GM21737 (cell line): ENCODE data around the gene ATXN3L.

Source experiments
- ATAC-seq: cut with Tn5 transposase; IDR thresholded peaks from one replicate; pipeline ENCODE4 v1.9.1; 2021; ENCODE audit warnings: mild to moderate bottlenecking, moderate library complexity; ENCODE audit not compliant: unreplicated experiment

The ATXN3L gene

DNA sequence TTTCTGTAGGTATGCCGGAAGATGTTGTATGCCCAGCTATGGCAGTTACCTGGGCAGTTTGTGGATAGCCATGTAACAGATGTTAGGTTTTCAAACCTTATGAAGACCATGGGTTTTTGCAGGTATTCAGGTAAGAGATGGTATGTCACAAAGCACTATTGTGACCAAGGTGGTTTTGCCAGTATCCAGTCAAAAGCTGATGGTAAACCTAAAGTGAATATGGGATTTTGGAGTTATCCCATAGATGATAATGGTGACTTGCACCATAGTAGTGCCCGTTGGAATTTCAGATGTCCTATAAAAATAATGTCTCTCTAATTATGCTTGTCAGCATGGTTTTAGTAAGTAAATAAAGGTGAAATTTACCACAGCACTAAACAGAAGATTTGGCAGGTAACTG lies at the start of gene ATXN3L:
Gene ATXN3L, minus strand, starts transcription at position 101 of the 400 bp plus-strand sequence. CDS start 119 bp downstream, outside the sequence.
- no peak for ATAC-seq

DNA sequence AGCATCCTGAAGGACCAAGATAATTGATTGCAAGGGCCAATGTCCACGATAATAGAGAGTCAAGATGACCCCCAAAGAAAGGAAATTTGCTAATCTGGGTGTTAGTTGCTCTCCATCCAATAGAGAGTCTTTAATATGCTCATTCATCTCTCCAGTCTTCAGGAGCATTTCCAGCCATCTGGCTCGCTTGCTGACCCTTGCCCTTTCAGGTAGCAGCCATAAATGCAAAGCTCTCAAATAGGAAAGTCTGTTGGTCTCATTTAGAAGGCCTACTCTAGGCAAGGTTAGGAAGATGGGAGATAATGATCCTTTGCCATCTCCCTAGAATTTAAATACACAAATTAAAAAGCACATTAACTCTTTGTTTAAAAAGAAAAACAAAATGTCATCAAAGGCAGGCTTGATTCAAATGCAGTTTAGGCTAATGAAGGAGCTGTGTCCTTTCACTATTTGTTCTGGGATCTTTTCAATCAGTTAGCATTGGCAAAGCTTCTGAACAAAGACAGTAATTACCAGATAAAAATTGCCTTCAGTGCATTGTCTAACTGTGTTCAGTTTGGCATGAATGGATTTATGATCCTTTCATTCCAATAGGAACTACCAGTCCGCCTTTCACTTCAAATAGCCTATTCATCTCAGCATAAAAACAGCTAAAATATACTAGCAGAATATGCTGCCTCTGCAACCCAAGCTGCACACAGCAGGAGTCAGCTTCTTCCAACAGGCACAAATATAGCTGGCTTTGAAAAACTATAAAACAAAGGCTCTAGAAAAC lies 49.6 kb upstream of the ATXN3L start:
- no peak for ATAC-seq

DNA sequence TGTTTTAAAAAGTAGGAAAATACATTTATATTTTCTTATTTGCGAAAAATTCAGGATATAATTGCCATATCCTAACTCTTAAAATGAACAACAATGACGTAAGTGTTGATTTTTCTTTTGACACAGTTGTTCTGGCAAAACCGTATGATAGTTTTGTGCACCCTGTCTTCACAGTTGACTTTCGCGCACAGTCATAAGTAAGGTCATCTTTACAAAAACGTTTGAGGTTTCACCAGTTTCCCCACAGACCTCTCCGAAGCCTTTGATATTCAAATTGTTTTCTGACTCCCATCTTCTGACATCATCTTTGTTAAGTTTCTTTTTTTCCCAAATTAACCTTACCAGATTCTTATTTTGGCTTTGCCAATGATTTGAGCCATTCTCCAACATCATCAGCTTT lies 48.1 kb upstream of the ATXN3L start:
- no peak for ATAC-seq

DNA sequence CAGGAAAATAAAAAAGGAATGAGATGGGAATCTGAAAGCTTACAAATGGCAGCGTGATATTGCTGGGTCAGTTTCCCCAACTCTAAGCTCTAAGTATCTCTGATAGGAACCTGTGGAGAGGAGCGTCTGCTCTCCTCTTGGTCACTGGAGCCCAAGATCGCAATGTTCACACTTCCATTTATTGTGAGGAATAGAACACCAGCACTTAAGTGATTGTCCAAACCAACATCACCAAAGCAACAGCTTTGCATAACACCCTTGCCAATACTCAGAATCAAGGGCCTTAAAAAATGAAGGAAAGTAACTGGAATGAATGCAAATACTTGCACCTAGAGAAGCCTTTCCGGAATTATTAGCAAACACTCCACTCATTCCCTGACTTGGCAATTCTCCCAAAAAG lies 46.8 kb upstream of the ATXN3L start:
- ATAC-seq = no peak

DNA sequence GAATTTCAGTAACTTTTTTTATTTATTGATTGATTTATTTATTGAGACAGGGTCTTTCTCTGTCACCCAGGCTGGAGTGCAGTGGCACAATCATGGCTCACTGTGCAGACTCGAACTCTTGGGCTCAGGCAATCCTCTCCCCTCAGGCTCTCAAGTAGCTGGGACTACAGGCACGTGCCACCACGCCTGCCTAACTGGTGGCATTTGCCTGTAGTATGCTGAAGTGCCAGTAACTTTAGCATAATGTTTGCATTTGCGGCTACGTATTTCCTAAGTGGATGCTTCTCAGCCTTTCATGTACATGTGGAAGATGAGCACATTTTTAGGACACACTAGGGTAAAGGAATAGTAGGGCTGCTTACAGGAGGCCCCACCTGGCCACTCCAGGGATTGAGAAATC lies 45.3 kb upstream of the ATXN3L start:
- no peak for ATAC-seq

DNA sequence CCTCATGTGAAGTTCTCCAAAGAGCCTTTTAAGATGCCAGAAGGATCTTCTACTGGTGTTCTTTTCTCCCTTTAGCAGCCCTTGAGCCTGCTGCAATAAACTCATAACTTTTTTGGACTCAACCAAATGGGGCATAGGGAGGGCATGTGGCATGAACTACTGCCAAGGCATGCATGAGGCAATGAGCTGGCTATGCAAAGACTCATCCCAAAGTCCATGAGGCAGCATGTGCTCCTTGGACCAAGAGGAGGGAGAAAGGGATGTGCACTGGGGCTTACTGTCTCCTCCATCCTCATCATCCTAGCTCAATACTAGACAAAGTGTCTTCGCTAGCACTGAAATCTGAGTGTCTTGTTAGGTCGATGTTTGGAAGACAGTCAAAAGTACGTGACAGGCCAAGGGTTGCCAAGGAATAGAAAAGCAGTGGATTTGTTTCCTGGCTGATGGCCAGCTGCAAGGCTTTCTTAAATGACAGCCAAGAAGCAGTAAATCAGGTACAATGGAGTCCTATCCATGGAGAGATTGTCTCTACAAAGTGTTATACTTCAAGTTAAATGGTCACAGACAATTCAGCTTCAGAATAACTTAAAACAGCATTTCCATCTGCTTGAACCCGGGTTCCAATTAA lies 44.5 kb upstream of the ATXN3L start:
- no peak for ATAC-seq

DNA sequence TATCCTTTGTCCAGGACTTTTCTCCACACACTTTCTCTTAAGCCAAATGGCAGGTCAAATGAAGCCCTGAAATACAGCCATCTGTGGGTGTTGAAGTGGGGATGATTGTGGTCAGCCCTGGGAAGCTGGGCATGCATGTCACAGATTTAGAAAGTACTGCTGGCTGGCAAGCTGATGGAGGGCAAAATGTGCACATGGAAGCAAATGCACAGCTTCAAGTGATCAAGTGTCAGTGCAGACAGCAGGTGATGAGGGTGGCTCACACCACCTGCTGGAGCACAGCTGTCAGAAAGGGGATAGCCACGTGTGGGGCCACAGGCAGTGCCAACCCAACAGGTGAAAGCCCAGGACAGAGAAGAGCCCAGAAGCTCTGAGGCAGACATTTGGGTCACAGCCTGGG lies 40.3 kb upstream of the ATXN3L start:
- no peak for ATAC-seq

DNA sequence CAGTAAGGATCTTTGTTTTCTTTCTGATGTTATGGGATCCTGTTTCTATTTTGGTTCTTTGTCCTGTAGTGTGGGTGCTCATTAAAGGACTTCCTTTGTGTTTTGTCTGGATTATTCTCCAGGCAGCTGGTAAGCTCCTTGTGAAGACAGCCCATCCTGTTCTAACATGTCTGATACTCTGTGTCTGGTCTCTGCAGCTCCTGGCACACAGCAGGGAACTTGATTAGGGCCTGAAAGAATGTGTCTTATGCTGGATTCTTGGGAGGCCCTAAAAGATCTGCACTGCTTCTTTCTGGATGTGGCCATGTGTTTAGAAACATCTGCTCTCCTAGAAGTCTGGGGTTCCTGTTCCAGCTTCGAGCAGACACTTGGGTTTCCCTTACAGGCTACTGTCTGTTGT lies 38.1 kb upstream of the ATXN3L start:
- no peak for ATAC-seq

DNA sequence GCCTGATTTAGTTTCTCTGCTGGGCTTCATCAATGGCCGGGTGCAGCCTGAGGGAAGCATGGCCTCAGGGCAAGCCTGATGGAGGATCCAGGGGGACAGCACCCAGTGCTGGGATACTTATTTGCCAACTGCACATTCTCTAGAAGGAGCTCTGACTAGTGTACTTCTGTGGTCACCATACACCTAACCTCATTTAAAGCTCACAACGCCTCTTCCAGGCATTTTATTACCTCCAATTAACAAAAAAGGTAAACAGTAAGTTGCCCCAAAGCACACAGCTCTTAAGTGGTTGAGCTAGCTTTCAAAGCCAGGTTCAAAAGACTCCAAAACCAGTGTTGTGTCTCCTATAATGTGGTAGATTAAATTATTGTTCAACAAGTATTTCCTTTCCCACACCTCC lies 26.8 kb upstream of the ATXN3L start:
- ATAC-seq = no peak

DNA sequence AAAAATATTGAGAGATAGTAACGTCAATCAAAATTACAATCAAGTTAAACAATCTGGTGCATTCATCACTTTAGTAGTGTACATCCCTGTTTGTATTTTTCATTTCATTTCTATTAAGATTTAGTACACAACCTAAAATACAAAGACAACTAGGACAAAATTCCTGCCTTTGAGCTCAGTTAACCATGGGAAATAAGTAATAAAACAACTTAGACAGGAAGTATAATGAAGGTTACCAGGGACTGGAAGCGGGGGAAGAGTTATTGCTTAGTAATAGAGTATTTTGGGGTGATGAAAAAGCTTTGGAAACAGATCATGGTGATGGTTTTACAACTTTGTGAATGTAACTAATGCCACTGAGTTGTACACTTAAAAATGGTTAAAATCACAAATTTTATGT lies 25.6 kb upstream of the ATXN3L start:
- ATAC-seq = no peak

DNA sequence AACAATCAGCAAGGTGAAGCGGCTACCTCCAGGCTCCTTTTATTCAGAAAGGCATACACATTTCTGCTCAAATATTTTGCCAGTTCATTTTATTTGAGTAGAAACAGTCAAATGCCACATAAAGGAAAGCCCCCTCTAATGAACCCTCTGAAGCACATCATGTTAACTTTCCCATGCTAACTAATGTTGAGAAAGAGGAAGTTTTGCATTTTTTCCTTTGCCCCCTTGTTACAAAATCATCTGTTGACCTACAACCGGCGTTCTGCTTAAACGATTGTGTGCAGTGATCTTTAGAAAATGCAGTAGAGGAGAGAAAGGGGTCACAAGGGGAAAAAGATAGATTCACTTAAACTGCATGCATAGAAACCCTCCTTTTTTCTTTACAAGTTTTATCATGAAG lies 25.2 kb upstream of the ATXN3L start:
- no peak for ATAC-seq

DNA sequence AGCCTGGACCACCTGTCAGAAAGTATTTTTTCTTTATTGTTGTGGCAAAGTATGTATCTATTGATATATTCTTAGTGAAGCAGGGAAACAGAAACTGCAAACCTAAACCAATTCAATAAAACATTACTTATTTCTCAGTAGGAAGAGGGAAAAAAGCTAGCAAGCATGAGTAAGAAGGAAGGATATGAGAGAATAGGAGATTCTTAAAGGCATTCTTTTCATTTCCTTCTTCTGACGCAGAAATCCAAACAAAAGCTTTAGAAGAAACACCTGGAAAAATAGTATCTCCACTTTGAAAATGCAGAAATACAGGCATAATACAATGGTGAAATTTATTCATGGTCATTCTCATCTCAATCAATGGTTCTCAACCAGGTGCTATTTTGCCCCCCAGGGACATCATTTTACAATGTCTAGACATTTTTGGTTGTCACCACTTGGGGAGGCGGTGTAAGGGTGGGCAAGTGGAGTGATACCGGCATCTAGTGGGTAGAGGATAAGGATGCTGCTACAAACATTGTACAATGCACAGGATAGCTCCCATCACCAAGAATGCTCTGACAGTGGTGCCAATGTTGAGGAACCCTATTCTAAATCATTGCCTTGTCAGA lies 21.7 kb upstream of the ATXN3L start:
- ATAC-seq = no peak

DNA sequence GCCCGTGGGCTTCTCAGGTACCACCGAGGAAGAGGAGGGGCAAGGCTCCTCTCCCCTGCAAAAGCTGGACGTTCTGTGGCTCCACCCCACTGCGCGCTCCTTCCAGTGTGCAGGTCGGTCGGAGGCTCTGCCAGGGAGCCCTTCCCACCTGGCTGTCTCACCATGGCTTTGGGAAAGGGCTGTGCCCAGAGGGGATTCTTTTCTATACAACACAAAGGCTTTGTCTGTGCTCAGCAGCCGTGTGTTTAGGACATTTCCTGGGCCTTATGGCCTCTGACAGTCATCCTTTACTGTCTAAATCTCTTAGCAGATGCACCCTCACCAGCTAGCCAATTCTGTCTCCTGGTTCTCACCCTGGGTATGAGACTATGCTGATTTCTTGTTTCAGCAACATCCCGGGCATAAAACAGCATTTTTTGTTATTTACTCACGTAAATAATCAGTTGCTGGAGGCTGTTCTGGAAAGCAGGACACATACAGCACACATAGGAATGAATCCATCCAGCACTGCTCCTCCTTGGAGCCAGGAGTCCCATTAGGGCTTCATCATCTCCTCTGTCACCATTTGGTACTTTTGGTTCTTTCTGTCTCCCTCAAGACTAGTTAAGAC lies 20.4 kb upstream of the ATXN3L start:
- ATAC-seq = no peak

DNA sequence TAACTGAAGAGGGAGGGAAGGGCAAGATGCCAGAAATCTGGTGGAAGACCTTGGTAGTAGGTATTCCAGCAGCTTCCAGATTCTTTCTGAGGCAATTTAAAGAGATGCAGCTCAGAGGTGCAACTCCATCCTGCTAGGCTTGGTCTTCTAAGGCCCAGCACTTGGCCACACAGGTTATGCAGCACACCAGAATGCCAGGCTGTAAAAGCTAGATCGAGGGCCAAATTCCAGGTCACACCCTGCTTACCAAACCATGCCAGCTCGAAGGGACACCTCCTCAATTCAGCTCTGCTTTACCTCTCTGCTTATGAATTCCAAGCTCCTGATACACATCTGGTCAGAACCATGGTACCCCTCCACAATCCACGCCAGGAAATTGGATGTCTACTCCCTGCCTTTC lies 19.8 kb upstream of the ATXN3L start:
- ATAC-seq = no peak

DNA sequence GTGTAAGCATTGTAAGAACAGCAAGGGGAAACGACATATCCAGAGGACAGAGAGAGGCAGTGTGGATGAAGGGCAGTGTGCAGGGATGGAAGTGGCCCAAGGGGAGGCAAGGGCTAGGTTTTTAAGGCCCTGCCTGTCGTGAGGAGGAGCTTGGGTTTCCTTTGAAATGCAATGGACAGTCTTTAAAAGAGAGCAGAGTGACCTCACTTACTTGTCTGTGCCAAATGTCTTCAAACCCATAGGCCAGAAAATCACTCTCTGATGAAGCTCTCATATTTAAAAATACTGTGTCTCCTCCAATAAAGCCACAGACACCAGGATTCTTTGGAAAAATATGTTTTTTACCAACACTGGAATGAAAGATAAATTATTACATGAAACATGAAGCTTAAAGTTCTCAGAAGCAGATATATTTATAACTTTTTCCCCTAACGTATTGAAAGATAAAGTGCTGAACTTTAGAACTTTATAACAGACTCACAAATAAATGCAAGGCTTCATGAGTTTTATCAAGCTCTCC lies 19.2 kb upstream of the ATXN3L start:
- ATAC-seq = no peak

DNA sequence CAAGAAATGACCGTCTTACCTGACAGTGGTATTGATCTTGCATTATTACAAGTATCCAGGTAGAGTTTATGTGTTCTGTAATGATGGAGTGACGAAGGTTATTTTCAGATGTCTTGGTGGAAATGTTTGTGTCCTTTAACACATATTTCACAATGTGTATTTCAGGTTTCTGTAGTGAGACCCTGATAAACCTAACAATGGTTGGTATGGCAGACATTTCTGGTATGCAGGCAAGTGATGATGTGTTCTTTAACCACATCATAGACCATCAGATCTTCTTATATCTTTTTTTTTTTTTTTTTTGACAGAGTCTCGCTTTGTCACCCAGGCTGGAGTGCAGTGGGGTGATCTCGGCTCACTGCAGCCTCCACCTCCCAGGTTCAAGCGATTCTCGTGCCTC lies 14.6 kb upstream of the ATXN3L start:
- ATAC-seq = no peak

DNA sequence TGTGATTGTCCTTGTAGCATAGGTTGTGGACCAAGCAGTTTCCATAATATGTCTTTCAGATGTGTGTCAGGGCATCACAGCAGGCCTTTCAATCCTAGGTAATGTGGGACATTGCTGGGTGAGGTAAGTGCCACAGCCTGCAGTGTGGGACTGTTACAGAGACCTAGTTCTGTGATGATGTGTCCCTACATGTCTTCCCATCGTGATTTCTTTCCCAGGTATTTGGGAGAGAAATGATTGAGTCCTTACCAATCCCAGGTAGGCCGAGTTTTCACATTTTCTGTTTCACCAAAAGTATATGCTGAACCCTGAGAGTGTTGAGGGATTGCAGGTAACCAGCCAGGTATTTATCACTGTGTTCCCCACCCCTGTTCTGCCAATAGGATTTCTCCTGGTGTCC lies 10.6 kb upstream of the ATXN3L start:
- no peak for ATAC-seq

DNA sequence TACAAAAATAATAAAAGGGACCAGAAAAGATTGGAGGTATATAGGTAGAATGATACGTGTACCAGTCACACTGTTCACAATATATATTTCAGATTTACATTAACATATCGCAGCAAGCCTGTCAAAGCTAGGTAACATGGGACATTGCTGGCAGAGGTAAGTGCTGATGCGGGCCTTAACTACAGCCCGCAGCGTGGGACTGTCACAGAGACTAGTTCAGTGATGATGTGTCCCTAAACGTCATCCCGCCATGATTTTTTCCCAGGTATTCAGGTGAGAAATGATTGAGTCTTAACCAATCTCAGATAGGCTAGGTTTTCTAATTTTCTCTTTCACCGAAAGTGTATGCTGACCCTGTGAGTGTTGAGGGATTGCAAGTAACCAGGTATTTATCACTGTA lies 7.8 kb upstream of the ATXN3L start:
- ATAC-seq = no peak

DNA sequence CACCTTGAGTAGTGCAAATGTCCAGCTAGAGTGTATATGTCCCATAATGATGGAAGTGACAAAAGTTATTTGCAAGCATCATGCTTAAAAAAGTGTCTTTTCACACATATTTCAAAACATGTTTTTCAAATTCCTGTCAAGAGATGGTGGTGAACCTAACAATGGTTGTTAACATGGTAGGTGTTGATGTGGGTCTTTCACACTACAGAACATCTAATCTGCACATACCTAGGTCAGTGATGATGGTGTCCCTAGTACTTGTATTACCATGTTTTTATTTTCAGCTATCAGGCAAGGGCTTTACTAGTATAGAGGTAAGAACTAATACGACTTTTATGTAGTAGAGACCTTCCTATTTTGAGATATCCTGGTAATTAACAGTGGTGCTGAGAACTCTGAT lies 3.4 kb upstream of the ATXN3L start:
- no peak for ATAC-seq

DNA sequence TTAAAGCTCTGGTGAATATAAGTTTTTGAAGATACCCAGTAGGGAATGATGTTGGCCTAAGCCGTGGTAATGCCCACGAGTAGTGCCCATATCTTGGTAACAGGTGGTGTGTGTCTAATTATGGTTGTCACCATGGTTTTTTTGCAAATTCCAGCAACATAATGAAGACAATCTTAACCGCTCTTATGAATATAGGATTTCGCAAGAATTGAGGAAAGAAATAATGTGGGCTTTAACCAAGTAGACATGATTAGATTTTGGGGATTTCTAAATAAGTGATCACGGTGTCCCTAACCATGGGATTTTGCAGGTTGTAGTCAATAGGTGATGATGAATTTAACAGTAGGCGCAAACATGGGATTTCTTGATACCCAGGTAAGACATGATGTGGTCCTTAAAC lies 2.5 kb downstream of the ATXN3L start:
- no peak for ATAC-seq

DNA sequence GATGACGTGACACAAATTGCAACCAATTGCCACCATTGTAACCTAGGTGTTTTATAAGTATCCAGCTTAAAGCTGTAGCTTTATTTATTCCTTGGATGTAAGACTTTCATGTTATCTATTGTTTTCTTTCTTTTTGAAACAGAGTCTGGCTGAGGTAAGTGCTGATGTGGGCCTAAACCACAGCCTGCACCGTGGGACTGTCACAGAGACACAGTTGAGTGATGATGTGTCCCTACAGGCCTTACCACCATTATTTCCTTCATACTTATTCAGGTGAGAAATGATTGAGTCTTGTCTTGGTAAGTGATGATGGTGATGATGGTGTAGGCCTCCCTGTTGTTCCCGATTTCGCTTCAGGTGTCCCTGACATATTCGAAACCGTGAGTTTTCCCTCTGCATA lies 8.3 kb downstream of the ATXN3L start:
- no peak for ATAC-seq

DNA sequence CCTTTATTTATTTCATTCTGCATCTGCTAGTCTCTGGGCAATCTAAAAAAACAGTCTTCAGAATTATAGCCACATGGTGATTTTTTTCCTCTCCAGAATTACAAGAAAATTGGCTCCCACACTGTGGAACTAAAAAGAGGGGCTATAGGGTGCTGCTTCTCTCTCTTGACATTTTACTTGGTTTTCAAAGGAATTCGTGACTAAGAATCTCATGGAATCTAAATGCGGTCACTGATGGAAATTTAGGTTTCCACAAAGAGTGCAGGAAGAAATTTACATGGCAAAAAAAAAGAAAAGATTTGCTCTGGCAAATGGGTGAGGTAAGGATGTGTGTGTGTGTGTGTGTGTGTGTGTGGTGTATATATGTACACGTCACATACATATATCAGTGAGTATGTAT lies 10.2 kb downstream of the ATXN3L start:
- no peak for ATAC-seq
